GM21423 (cell line): ENCODE measurements around the gene CITED2.
"Not testable (repeated sequence)": the region's sequence is repeated elsewhere in the genome, so short reads cannot be mapped to it uniquely, and the experiment has no call there.

Experiments used
- ATAC-seq: cut with Tn5 transposase; IDR thresholded peaks from one replicate; pipeline ENCODE4 v1.9.1; 2021; ENCODE audit warnings: mild to moderate bottlenecking, moderate library complexity; ENCODE audit not compliant: unreplicated experiment

CITED2 gene

DNA sequence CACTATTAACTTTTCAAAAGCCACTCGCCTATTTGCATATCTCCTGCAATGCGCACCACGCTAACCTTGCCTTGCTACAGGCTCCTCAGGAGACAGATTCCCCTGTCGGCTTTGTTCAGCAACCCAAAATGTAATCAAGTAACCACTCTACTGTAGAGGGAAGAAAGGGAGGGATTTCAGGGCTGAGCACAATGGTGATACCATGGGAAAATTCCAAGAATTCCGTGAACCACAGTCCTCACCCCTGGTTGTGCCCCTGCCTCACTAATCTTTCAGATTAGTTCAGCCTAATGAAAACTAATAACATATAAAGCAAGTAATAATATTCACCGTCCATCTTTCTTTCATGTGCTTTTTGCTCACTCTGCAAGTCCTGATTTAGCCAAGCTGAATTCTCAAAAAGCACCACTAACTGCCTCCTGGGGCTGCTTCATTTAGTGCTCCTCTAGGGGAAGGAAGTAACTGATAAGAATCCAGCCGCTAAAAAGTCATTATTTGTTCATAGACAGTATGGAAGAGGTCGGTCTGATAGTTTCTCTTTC lies 6.6 kb downstream of the CITED2 start:
- no peak for ATAC-seq

DNA sequence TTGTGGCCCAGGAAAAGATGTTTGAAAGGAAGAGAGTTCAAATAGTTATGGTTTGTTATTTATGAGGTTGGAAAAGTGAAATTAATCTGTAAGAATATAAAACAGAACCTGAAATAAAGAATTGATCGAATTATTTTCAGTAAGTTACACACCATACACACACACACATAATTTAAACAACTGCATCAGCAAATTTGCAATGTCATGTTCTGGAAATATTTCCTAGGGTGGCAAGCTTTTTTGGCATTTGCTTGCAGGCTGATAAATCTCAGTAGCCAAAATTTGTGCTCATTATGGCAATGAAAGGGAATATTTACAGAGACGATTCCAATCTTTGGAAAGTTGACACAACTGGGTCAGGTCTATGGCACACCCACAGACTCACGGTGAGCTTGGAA lies 9.5 kb downstream of the CITED2 start:
- no peak for ATAC-seq

- ATAC-seq: peak; percentile 62
Observed at GRCh38 chr6:139364302-139364981, 10.0 kb downstream of the CITED2 start.

GRCh38 chr6:139363797-139364196 lies 10.7 kb downstream of the CITED2 start:
- not testable (repeated sequence) for ATAC-seq

- not testable (repeated sequence) for ATAC-seq
Observed at GRCh38 chr6:139363123-139363522, 11.3 kb downstream of the CITED2 start.

- ATAC-seq: no peak
Observed at GRCh38 chr6:139361211-139361610, 13.2 kb downstream of the CITED2 start.

GRCh38 chr6:139356924-139357323 lies 17.5 kb downstream of the CITED2 start:
- ATAC-seq: no peak

DNA sequence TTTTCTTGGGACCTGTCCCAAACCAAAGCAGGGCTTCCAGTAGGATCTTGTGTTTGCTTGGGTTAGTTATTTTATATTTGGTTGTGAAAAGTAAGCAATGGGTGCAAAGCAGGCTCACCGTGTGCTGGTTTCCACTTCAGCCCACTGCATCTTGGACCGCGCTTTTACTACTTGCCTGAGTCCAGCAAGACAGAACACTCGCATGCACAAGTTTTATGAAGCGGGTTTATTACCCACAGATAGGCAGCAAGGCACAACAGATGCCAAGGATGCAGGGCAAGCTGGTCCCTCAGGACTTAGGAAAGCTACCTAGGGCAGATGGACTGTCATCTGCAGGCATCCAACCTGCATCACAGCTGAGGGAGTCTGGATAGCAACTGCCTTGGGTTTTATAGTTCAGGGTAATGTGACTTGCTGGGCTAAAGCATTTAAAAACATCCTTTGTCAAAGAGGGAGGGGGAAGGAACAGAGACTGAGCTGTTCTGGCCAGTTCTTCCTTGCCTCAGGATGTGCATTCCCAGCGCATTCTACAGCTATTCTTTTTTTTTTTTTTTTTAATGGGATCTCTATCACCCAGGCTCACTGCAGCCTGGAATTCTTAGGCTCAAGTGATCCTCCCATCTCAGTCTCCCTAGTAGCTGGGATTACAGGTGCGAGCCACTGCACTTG lies 18.5 kb downstream of the CITED2 start:
- ATAC-seq: no peak

- no peak for ATAC-seq
Observed at GRCh38 chr6:139355172-139355571, 19.3 kb downstream of the CITED2 start.

DNA sequence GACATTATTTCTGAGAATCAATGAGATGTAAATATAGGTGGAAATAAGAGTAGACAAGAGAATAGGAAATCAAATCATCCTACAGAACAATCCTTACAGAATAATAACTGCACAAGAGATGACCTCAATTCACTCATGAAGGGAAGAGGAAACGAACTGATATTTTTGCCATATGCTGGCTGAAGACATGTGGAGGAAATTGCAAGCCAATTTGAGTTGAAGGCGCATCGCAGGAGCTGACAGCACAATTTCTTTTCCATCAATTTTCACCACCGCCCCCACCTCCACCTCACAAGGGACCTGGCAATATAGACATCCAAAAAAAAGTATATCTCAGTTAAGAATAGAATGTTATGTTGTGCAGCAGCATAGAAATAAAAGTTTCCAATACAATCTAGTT lies 20.3 kb downstream of the CITED2 start:
- no peak for ATAC-seq

DNA sequence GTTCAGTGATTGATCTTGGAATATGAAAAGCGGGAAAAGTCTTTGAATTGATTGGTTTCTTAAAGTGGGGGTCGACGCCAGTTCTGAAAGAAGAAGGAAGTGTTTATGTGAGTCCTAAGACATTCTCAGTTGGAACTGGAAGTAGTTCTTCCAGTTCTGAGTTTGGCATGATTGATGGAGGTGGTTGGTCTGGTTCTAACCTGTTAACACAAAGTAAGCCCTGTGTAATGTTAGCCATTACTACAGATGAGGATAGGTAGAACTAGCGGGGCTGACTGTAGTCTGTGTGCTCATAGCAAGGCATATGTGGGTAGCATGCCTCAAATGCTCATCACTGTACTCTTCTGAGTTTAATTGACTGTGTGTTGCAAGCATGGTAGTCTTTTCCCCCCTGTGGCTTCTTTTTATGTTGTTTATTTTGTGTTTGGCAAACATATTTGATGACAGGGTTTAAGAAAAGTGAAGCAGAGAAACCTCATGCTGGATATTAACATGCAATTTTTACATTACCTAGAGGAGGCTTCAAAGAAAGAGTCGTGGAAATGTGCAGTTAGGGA lies 24.9 kb downstream of the CITED2 start:
- no peak for ATAC-seq

DNA sequence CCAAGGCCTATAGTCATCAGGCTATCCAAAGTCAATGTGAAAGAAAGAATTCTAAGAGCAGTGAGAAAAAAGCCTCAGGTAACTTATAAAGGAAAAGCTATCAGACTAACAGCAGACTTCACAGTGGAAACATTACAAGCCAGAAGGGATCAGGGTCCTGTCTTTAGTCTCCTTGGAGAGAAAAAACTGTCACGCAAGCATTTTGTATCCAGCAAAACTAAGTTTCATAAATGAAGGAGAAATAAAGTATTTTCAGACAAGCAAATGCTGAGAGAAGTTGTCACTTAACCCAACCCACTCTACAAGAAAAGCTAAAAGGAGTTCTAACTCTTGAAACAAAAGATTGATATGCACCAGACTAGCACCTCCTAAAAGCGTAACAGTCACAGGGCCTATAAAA lies 28.1 kb downstream of the CITED2 start:
- no peak for ATAC-seq

DNA sequence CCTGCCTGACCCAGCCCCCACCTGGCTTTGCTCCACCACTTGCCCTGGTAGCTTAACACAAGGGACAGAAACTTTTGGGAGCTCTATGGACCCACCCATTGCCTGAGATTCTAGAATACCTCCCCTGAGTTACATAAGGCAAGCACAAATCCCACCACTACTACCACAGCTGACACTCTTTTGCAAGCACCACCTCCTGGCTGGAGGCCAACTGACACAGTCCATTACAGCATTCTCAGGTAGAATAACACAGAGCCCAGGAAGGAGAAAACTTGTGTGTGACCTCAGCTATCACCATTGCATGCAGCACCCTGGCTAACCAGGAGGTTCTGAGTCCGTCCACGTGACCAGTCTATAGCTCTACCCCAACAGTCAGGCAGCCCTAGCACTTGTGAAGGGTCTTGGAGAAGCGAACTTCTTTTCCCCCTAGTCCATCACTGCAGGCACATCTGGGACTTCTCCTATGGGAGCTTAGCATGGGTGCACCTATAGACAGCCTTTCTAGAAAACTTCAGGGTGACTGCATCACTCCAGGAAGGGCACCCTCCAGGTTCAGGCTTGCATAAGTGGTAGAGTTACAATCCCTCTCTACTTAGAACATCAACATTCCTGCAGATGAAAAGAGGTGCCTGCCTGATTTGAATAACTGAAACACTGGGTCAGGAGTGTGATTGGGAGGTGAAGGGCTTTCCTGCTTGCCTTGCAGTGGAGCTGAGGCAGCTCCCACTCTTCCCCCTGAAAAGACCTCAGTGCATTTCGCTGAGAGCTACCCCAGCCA lies 30.1 kb downstream of the CITED2 start:
- no peak for ATAC-seq

DNA sequence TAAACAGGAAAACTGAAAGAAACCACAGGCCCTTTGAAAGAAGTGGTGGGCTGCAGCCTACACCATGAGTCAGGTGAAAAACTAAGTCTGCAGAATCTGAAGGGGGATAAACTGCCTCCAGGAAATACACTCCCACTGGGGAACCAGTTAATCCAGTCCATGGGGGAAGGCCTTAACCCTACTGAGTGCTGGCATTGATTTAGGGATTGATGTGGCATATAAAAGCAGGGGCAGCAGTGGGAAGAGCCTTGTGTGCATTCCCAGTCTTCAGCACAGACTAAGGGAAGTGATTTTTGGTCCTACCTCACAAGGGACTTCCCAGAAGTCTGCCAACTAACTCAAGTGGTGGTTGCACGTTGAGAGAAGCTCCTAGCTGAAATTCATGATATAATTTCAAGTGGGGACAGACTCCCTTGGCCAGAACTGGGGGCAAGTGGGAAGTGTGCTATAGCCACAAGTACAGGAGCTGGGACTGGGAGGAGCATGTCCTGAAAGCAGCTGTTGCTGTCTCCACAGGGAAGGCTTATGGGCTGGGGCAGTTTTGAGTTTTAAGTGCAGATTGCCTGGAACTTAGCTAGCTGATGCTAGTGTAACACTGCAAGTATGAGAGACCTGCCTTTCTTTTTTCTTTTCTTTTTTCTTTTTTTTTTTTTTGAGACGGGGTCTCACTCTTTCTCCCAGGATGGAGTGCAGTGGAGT lies 31.2 kb downstream of the CITED2 start:
- no peak for ATAC-seq

GRCh38 chr6:139341060-139341459 lies 33.4 kb downstream of the CITED2 start:
- ATAC-seq: no peak

GRCh38 chr6:139338795-139339194 lies 35.7 kb downstream of the CITED2 start:
- ATAC-seq: no peak

- no peak for ATAC-seq
Observed at GRCh38 chr6:139337830-139338229, 36.6 kb downstream of the CITED2 start.

- ATAC-seq: no peak
Observed at GRCh38 chr6:139337001-139337400, 37.4 kb downstream of the CITED2 start.

GRCh38 chr6:139336488-139336887 lies 38.0 kb downstream of the CITED2 start:
- no peak for ATAC-seq

DNA sequence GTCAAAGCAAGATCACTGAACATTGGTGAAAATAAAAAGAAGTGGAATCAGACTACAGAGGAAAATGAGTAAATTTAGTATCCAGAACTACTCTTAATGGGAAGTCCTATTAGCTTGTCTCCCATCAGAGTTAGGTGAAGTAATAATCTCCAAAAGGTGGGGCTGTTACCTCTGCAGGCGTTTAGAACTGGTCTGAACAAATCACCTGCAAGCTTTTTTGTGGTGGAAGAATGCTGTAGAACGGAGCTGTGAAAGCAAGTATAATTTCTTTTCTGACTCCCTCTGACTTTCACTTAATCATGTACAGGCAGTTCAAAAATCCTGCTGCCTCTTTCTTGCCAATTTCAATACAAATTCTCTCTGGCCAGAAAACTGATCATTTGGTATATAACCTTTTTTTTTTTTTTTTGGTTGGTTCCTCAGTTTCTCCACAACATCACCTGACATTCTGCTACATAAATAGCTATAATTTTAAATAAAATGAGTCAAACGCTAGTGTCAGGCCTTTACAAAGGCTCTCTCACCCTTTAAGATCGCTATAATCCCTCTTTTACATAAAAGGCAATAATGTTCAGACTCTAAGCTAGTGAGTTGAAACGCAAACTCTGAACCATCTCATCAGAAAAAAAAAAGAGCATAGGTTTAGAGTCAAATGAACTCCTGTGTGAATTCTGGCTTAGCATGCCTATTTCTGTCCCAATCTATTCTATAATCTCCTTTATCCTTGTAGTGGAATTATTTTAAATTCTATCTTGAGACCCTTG lies 38.8 kb downstream of the CITED2 start:
- no peak for ATAC-seq
